ENCODE measurements around the gene ITGB1. TPM values are rescaled to one million over a fixed set of nuclear protein-coding genes. Genes with fewer than 3 reads are reported as not detected.

ITGB1 gene
- total and polyA plus RNA-seq, 12 donors: 169 to 828 (median 595) TPM

- Histone ChIP-seq H3K27ac (peak overlapping the region in 8 of 10 donors; percentile 34 to 100 (median 98)), H3K4me3 (peak overlapping the region in 4 of 10 donors; percentile 0 to 99 (median 43)), H3K9me3 (no peaks in the 10 kb centered on the region), H3K36me3 (no peaks in the 10 kb centered on the region), H3K27me3 (no peaks in the 10 kb centered on the region), H3K4me1 (peaks cover 3 to 85% (median 80%) of the 10 kb centered on the region in 9 donors)
- TF ChIP-seq, protein P1, sequence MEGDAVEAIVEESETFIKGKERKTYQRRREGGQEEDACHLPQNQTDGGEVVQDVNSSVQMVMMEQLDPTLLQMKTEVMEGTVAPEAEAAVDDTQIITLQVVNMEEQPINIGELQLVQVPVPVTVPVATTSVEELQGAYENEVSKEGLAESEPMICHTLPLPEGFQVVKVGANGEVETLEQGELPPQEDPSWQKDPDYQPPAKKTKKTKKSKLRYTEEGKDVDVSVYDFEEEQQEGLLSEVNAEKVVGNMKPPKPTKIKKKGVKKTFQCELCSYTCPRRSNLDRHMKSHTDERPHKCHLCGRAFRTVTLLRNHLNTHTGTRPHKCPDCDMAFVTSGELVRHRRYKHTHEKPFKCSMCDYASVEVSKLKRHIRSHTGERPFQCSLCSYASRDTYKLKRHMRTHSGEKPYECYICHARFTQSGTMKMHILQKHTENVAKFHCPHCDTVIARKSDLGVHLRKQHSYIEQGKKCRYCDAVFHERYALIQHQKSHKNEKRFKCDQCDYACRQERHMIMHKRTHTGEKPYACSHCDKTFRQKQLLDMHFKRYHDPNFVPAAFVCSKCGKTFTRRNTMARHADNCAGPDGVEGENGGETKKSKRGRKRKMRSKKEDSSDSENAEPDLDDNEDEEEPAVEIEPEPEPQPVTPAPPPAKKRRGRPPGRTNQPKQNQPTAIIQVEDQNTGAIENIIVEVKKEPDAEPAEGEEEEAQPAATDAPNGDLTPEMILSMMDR (IDR thresholded peaks at IDR 0.05): no peak
- WGBS, 2 donors: 13 to 20% methylated on average over 6 of the region's 6 CpGs
- DNase-seq (no peak), ATAC-seq (peak in 1 of 8 donors; percentile 13)
- intact Hi-C loops (cut with DNase I): no loop called here
Observed at GRCh38 chr10:32953277-32953927, 4.6 kb downstream of the ITGB1 start.

DNA sequence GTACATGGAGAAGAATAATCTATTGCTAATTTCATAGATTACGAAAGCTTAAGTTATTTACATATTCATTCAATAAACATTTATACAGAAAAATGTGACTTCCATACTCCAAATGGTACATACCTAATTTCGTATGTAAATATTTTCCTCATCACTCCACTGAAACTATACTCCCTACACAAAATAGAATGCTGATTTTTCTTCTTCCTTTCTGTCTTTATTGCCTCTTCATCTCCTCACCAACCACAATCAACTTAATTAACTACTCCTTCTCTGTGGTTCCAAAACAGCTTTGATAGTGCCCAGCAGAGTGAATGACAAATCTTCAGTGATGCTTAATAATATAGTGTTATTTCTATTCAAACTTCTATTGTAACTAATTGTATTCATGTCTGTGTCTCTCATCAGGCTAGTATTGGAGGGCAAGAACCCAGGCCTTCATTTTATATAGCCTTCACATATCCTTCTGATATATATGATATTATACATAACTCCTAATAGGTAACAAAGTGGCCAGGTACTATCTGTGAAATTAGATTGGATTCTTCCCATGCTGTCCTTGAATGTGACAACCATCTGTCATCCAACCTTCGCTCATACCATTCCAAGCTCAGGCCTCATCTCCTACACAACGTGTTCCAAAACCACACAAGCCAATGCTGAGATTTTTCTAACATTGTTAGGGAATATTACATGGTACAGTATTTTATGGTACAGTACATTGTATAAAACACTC is 5.3 kb downstream of the ITGB1 start:
- intact Hi-C loops (cut with DNase I): no loop called here
- TF ChIP-seq, protein P1 (IDR thresholded peaks at IDR 0.05): no peak
- DNase-seq (no peak), ATAC-seq (no peak)
- peaks cover 3 to 92% (median 87%) of the 10 kb centered on the region in 9 donors for H3K4me1 ChIP-seq
- 77 to 82% methylated on average over 4 of the region's 4 CpGs for WGBS, 2 donors
- H3K9me3 ChIP-seq: no peaks in the 10 kb centered on the region
- peak overlapping the region in 5 of 10 donors; percentile 34 to 100 (median 96) for H3K27ac ChIP-seq
- H3K27me3 ChIP-seq: no peaks in the 10 kb centered on the region
- no peak overlapping the region for H3K4me3 ChIP-seq
- no peaks in the 10 kb centered on the region for H3K36me3 ChIP-seq

DNA sequence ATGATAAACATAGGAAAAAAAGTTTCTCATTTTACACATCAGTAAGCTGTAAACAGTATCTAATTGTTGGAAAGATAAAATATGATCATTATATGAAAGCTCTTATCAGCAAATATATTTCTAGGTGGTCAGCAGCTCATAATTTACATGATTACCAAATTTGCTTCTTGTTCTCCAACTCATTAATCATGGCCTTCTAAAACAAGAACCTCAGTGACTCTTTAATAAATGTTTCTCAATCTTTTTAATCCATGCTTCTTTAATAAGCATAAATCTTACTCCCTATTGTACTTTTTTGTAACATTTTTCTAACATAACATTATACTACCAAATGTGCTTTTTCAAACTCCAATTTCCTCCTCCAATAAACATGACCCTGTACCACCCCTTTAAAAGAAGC is 5.9 kb downstream of the ITGB1 start:
- Histone ChIP-seq H3K4me3 (no peak overlapping the region), H3K27me3 (no peaks in the 10 kb centered on the region), H3K36me3 (no peaks in the 10 kb centered on the region), H3K27ac (peak overlapping the region in 2 of 10 donors; percentile 7 to 13), H3K9me3 (no peaks in the 10 kb centered on the region), H3K4me1 (peaks cover 3 to 96% (median 89%) of the 10 kb centered on the region in 9 donors)
- ATAC-seq (no peak), DNase-seq (no peak)
- TF ChIP-seq, protein P1 (IDR thresholded peaks at IDR 0.05): no peak
- intact Hi-C loops (cut with DNase I): no loop called here

- intact Hi-C loops (cut with DNase I): no loop called here
- Histone ChIP-seq H3K9me3 (no peaks in the 10 kb centered on the region), H3K36me3 (no peaks in the 10 kb centered on the region), H3K27ac (peak overlapping the region in 1 of 10 donors; percentile 13), H3K4me1 (peaks cover 3 to 98% (median 90%) of the 10 kb centered on the region in 9 donors), H3K27me3 (no peaks in the 10 kb centered on the region), H3K4me3 (no peak overlapping the region)
- TF ChIP-seq, protein P1 (IDR thresholded peaks at IDR 0.05): no peak
- ATAC-seq (no peak), DNase-seq (no peak)
- 46 to 54% methylated on average over 3 of the region's 3 CpGs for WGBS, 2 donors
Observed at GRCh38 chr10:32951111-32951510, 6.9 kb downstream of the ITGB1 start.
